ENCODE data around the gene NXPE4.

DNA sequence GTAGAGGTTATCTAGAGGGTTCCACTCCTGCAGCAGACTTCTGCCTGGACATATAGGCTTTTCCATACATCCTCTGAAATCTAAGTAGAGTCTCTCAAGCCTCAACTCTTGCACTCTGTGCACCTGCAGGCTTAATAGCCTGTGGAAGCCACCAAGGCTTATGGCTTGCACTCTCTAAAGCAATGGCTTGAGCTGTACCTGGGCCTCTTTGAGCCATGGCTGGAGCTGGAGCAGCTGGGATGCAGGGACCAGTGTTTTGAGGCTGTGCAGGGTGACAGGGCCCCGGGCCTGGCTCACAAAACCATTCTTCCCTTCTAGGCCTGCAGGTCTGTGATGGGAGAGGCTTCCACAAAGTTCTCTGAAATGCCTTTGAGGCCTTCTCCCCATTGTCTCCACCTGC lies 2.9 kb upstream of the NXPE4 start:
- TF ChIP-seq BHLHE40 (IDR thresholded peaks at IDR 0.05; ENCODE audit: borderline replicate concordance): no peak
- TF ChIP-seq L3MBTL2 (conservative IDR thresholded peaks at IDR 0.05): no peak
- no peak for TF ChIP-seq FOXK2 (IDR thresholded peaks at IDR 0.05)
- TF ChIP-seq SP1 (IDR thresholded peaks at IDR 0.05): no peak
- TF ChIP-seq, protein P1, sequence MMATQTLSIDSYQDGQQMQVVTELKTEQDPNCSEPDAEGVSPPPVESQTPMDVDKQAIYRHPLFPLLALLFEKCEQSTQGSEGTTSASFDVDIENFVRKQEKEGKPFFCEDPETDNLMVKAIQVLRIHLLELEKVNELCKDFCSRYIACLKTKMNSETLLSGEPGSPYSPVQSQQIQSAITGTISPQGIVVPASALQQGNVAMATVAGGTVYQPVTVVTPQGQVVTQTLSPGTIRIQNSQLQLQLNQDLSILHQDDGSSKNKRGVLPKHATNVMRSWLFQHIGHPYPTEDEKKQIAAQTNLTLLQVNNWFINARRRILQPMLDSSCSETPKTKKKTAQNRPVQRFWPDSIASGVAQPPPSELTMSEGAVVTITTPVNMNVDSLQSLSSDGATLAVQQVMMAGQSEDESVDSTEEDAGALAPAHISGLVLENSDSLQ (IDR thresholded peaks at IDR 0.05): no peak
- no peak for TF ChIP-seq SUZ12 (IDR thresholded peaks at IDR 0.05)
- TF ChIP-seq HDGF (IDR thresholded peaks at IDR 0.05; ENCODE audit: borderline replicate concordance): no peak
- no peak for TF ChIP-seq ELF4 (IDR thresholded peaks at IDR 0.05)
- TF ChIP-seq TARDBP (IDR thresholded peaks at IDR 0.05): no peak
- no peak for TF ChIP-seq CTBP1 (IDR thresholded peaks at IDR 0.05; ENCODE audit: borderline replicate concordance)

Measured in HEK293T (cell line).